Measurements from ENCODE around the gene ATAD3A. TPM values are rescaled to one million over a fixed set of nuclear protein-coding genes. Genes with fewer than 3 reads are reported as not detected.
"Not testable (repeated sequence)": the region's sequence is repeated elsewhere in the genome, so short reads cannot be mapped to it uniquely, and the experiment has no call there.

The ATAD3A gene
- total RNA-seq, 1 experiment from 2014 or later: 46.2 TPM

DNA sequence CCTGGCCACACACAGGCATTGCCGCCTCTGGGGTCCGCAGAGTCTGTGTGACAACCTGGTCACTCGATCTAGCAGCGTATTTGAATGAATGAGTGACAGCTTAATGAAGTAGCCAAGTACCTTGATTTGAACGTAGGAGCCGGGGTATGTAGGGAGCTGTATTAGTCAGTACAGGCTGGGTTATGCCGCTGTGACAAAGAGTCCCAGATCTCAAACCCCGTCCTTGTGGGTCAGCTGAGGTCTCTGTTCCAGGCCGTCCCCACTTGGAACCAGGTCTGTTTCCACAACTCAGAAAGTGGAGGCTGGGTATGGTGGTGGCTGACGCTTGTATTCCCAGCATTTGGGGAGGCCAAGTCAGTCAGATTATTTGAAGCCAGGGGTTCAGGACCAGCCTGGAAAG lies 20.4 kb upstream of the ATAD3A start:
- H3K4me3 Mint-ChIP-seq (ENCODE audit: low read depth, unreplicated experiment): no peak overlapping the region
- DNase-seq: no peak
- H3K36me3 Mint-ChIP-seq (ENCODE audit: insufficient read depth, unreplicated experiment): peaks cover 64% of the 10 kb centered on the region
- BruUV-seq (replicated peaks): no TSS peak
- intact Hi-C loops (cut with micrococcal nuclease; ENCODE audit: unreplicated experiment): no loop called here
- H3K9me3 Mint-ChIP-seq (ENCODE audit: low read depth, unreplicated experiment): peaks cover 2% of the 10 kb centered on the region
- H3K27me3 Mint-ChIP-seq (ENCODE audit: unreplicated experiment): no peaks in the 10 kb centered on the region
- no peaks in the 10 kb centered on the region for H3K4me1 Mint-ChIP-seq (ENCODE audit: low read depth, unreplicated experiment)
- CTCF ChIA-PET: interaction anchor here (0.5 kb wide), 1 partner anchor 38 kb away, joined by 4 read pairs; no protein-coding TSS in a partner anchor
- TF ChIP-seq, protein P1, sequence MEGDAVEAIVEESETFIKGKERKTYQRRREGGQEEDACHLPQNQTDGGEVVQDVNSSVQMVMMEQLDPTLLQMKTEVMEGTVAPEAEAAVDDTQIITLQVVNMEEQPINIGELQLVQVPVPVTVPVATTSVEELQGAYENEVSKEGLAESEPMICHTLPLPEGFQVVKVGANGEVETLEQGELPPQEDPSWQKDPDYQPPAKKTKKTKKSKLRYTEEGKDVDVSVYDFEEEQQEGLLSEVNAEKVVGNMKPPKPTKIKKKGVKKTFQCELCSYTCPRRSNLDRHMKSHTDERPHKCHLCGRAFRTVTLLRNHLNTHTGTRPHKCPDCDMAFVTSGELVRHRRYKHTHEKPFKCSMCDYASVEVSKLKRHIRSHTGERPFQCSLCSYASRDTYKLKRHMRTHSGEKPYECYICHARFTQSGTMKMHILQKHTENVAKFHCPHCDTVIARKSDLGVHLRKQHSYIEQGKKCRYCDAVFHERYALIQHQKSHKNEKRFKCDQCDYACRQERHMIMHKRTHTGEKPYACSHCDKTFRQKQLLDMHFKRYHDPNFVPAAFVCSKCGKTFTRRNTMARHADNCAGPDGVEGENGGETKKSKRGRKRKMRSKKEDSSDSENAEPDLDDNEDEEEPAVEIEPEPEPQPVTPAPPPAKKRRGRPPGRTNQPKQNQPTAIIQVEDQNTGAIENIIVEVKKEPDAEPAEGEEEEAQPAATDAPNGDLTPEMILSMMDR (IDR thresholded peaks at IDR 0.05; ENCODE audit: unreplicated experiment): no peak
- no peak overlapping the region for H3K27ac Mint-ChIP-seq (ENCODE audit: unreplicated experiment)

DNA sequence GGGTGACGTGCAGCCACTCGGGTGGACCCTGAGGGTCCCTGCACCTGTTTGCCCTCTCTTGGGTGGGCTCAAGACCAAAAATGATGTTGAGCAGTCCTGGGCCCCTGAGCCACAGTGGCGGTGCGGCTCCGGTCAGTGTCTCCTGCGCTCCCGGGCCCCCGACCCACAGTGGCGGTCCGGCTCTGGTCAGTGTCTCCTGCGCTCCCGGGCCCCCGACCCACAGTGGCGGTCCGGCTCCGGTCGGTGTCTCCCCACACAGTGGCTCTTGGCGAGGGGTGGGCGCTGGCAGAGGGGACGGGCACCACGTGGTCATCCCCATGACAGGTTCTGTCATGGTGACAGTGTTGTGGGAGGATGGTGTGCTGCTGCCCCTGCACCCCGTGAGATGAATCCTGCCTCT lies 17.7 kb upstream of the ATAD3A start:
- H3K36me3 Mint-ChIP-seq (ENCODE audit: insufficient read depth, unreplicated experiment): peaks cover 56% of the 10 kb centered on the region
- H3K9me3 Mint-ChIP-seq (ENCODE audit: low read depth, unreplicated experiment); H3K27ac Mint-ChIP-seq (ENCODE audit: unreplicated experiment); BruUV-seq (replicated peaks); intact Hi-C loops (cut with micrococcal nuclease; ENCODE audit: unreplicated experiment); H3K4me1 Mint-ChIP-seq (ENCODE audit: low read depth, unreplicated experiment); DNase-seq; H3K4me3 Mint-ChIP-seq (ENCODE audit: low read depth, unreplicated experiment); CTCF ChIA-PET; H3K27me3 Mint-ChIP-seq (ENCODE audit: unreplicated experiment): not testable (repeated sequence)

DNA sequence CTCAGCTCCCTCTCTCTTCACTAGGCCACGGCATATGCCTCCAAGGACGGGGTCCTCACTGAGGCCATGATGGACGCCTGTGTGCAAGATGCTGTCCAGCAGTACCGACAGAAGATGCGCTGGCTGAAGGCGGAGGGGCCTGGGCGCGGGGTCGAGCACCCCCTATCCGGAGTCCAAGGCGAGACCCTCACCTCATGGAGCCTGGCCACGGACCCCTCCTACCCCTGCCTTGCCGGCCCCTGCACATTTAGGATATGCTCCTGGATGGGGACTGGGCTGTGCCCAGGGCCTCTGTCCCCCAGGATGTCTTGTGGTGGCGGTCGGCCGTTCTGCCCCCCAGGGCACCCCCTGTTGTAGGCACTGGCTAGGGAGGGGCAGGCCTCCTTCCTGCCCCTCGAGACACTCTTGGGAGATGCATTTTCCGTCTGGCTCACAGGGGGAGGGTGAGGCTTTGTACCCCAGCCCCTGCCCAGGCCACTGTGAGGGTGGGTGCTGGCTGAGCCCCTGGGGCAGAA lies 16.4 kb upstream of the ATAD3A start:
- BruUV-seq (replicated peaks); H3K4me3 Mint-ChIP-seq (ENCODE audit: low read depth, unreplicated experiment); intact Hi-C loops (cut with micrococcal nuclease; ENCODE audit: unreplicated experiment): not testable (repeated sequence)

DNA sequence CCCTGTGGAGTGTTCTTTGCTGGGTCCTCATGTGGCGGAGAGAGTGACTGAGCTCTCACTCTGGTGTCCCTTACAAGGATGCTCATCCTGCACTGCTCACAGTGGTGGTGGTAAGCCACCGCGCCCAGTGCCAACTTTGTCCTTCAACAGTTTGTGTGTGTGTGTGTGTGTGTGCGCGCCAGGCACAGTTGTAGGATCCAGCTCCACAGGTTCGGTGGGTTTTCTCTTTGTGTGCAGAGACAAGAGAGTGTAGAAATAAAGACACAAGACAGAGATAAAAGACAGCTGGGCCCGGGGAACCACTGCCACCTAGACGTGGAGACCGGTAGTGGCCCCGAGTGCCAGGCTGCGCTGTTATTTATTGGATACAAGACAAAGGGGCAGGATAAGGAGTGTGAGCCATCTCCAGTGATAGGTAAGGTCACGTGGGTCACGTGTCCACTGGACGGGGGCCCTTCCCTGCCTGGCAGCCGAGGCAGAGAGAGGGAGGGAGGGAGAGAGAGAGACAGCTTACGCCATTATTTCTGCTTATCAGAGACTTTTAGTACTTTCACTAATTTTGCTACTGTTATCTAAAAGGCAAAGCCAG lies 7.1 kb upstream of the ATAD3A start:
- TF ChIP-seq, protein P1 (IDR thresholded peaks at IDR 0.05; ENCODE audit: unreplicated experiment): peak; percentile 39
- H3K27me3 Mint-ChIP-seq (ENCODE audit: unreplicated experiment); intact Hi-C loops (cut with micrococcal nuclease; ENCODE audit: unreplicated experiment); H3K36me3 Mint-ChIP-seq (ENCODE audit: insufficient read depth, unreplicated experiment); H3K9me3 Mint-ChIP-seq (ENCODE audit: low read depth, unreplicated experiment); BruUV-seq (replicated peaks): not testable (repeated sequence)
- CTCF ChIA-PET: interaction anchor here (1.3 to 1.8 kb wide), 3 partner anchors 97 to 130 kb away, joined by 4 to 8 read pairs (median 7); partner anchors contain the start of genes AURKAIP1 and CCNL2
- peak overlapping the region; percentile 56 for H3K4me3 Mint-ChIP-seq (ENCODE audit: low read depth, unreplicated experiment)
- peaks cover 11% of the 10 kb centered on the region for H3K4me1 Mint-ChIP-seq (ENCODE audit: low read depth, unreplicated experiment)
- peak overlapping the region; percentile 57 for H3K27ac Mint-ChIP-seq (ENCODE audit: unreplicated experiment)
- DNase-seq: peak; percentile 71

More for the DNA sequence above, 16.4 kb upstream of the ATAD3A start:
- H3K27ac Mint-ChIP-seq (ENCODE audit: unreplicated experiment); CTCF ChIA-PET; H3K27me3 Mint-ChIP-seq (ENCODE audit: unreplicated experiment); DNase-seq; H3K9me3 Mint-ChIP-seq (ENCODE audit: low read depth, unreplicated experiment); H3K4me1 Mint-ChIP-seq (ENCODE audit: low read depth, unreplicated experiment): not testable (repeated sequence)
- H3K36me3 Mint-ChIP-seq (ENCODE audit: insufficient read depth, unreplicated experiment): peaks cover 44% of the 10 kb centered on the region

DNA sequence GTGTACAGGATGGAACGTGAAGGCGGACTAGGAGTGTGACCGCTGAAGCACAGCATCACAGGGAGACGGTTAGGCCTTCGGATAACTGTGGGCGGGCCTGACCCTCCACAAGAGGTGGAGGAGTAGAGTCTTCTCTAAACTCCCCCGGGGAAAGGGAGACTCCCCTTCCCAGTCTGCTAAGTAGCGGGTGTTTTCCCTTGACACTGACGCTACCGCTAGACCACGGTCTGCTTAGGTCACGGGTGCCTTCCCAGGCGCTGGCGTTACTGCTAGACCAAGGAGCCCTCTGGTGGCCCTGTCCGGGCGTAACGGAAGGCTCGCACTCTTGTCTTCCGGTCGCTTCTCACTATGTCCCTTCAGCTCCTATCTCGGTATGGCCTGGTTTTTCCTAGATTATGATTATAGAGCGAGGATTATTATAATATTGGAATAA lies 6.6 kb upstream of the ATAD3A start:
- H3K27me3 Mint-ChIP-seq (ENCODE audit: unreplicated experiment); intact Hi-C loops (cut with micrococcal nuclease; ENCODE audit: unreplicated experiment); H3K9me3 Mint-ChIP-seq (ENCODE audit: low read depth, unreplicated experiment); BruUV-seq (replicated peaks); H3K36me3 Mint-ChIP-seq (ENCODE audit: insufficient read depth, unreplicated experiment): not testable (repeated sequence)
- CTCF ChIA-PET: interaction anchor here (0.6 to 1.8 kb wide), 5 partner anchors 97 to 200 kb away, joined by 3 to 8 read pairs (median 4); partner anchors contain the start of genes AURKAIP1 and CCNL2
- peak overlapping the region; percentile 57 for H3K27ac Mint-ChIP-seq (ENCODE audit: unreplicated experiment)
- DNase-seq: peak; percentile 34
- H3K4me1 Mint-ChIP-seq (ENCODE audit: low read depth, unreplicated experiment): peaks cover 11% of the 10 kb centered on the region
- peak overlapping the region; percentile 56 for H3K4me3 Mint-ChIP-seq (ENCODE audit: low read depth, unreplicated experiment)
- TF ChIP-seq, protein P1 (IDR thresholded peaks at IDR 0.05; ENCODE audit: unreplicated experiment): peak; percentile 0

DNA sequence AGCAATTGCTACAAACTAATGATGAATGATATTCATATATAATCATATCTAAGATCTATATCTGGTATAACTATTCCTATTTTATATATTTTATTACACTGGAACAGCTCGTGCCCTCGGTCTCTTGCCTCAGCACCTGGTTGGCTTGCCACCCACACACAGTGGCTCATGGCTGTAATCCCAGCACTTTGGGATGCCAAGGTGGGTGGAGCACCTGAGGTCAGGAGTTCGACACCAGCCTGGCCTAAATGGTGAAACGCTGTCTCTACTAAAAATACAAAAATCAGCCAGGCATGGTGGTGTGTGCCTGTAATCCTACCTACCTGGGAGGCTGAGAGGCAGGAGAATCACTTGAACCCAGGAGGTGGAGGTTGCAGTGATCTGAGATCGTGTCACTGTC lies 6.2 kb upstream of the ATAD3A start:
- CTCF ChIA-PET: interaction anchor here (0.6 to 1.8 kb wide), 4 partner anchors 98 to 201 kb away, joined by 3 to 8 read pairs (median 4); partner anchors contain the start of gene CCNL2
- H3K36me3 Mint-ChIP-seq (ENCODE audit: insufficient read depth, unreplicated experiment); BruUV-seq (replicated peaks); H3K27ac Mint-ChIP-seq (ENCODE audit: unreplicated experiment); intact Hi-C loops (cut with micrococcal nuclease; ENCODE audit: unreplicated experiment); H3K9me3 Mint-ChIP-seq (ENCODE audit: low read depth, unreplicated experiment); H3K27me3 Mint-ChIP-seq (ENCODE audit: unreplicated experiment); DNase-seq: not testable (repeated sequence)
- H3K4me3 Mint-ChIP-seq (ENCODE audit: low read depth, unreplicated experiment): peak overlapping the region; percentile 56
- H3K4me1 Mint-ChIP-seq (ENCODE audit: low read depth, unreplicated experiment): peaks cover 11% of the 10 kb centered on the region
